GM18909 (cell line): ENCODE results near the gene COQ10A.

Experiments used
- ATAC-seq: cut with Tn5 transposase; IDR thresholded peaks from one replicate; pipeline ENCODE4 v1.9.1; 2021; ENCODE audit warnings: mild to moderate bottlenecking; ENCODE audit not compliant: unreplicated experiment, poor library complexity

The COQ10A gene

DNA sequence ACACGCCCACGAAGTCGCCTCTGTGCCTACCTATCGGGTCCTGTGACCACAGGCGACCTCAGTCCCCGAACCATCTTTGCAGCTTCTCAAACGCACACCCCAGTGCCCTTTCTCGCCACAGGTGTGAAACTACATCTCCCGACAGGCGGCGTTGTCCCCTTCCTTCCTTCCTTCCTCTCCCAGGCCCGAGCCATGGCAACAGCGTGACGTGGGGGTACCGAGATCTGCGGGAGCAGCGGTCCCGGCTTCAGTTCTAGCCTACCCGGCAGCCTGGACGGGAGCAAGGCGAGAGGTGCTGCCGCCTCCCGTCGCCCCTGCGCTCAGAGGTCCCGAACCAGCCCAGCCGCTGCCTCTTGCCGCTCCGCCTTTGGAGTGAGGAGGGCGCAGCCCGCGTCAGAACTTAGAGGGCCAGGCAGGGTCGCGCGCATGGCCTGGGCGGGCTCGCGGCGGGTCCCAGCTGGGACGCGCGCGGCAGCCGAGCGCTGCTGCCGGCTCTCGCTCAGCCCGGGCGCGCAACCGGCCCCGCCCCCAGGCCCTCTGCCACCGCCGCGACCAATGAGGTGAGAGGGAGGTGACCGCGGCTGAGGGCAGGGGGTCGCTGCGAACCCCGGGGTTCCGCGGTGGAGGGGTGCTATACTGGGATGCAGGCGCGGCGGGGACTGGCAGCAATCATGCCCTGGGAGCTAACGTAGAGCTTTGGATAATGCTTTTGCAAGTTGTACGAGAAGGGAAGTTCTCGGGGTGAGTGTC is at the start of gene COQ10A:
TSS of gene COQ10A (plus strand) at position 250 of the 750 bp plus-strand sequence. CDS start at position 427, 177 bp downstream.
- ATAC-seq, result peak; percentile 88

DNA sequence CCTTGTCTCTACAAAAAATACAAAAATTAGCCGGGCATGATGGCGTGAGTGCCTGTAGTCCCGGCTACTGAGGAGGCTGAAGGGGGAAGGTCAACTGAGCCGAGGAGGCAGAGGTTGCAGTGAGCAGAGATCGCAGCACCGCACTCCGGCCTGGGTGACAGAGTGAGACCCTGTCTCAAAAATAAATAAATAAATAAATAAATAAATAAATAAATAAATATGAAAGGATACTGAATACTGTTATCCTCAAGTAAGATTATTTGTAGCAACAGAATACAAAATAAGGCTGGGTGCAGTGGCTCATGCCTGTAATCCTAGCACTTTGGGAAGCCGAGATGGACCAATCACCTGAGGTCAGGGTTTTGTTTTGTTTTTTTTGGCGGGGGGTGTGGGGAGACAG is 46.9 kb upstream of the COQ10A start:
- ATAC-seq, result no peak

DNA sequence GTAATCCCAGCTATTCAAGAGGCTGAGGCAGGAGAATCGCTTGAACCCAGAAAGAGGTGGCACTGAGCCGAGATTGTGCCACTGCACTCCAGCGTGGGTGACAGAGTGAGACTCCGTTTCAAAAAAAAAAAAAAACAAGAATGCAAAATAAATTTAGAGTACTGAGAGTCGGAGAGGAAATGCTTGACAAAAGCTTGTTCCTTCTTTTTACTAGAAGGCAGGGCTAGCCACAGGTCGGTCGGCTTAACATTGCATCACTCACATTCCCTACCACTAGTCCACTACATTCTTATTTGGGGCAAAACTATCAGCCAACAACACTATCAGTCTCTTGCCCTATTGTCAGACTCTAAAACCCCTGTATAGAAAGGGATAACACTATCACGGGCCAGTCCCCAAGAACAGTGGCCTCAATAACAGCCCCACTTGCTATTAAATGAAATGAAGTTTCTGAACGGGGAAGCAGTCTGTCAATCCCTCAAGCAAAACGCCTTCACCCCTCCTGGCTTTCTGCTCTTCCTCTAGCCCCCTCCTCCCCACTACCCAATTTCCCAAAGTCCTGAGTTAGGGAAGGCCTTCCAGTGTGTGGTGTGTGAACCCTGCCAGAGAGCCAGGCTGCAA is 46.0 kb upstream of the COQ10A start:
- no peak for ATAC-seq

DNA sequence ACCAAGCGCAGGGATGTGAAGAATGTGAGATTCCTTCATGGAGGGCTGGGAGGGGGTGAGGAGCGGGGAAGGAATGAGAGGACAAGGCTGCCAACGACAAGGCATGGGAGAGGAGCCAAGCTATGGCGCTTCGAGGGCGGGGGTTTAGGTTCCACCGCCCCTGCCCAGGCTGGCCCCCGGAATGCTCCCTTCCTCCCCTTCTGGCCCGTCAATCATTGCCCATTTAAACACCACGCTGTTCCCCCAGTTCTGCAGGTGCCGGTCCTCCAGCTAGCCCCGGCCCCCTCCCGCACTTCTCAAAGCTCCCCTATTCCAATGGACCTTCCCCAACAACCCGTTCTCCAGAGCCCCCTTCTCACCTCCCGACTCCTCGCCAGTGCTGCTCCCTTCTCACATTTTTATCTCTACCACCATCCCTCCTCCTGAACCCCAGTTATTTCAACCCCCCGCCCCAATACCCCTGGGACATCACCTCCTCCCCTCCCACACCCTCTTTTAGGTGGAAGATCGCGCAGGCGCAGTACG is 45.4 kb upstream of the COQ10A start:
- ATAC-seq, result peak; percentile 28

DNA sequence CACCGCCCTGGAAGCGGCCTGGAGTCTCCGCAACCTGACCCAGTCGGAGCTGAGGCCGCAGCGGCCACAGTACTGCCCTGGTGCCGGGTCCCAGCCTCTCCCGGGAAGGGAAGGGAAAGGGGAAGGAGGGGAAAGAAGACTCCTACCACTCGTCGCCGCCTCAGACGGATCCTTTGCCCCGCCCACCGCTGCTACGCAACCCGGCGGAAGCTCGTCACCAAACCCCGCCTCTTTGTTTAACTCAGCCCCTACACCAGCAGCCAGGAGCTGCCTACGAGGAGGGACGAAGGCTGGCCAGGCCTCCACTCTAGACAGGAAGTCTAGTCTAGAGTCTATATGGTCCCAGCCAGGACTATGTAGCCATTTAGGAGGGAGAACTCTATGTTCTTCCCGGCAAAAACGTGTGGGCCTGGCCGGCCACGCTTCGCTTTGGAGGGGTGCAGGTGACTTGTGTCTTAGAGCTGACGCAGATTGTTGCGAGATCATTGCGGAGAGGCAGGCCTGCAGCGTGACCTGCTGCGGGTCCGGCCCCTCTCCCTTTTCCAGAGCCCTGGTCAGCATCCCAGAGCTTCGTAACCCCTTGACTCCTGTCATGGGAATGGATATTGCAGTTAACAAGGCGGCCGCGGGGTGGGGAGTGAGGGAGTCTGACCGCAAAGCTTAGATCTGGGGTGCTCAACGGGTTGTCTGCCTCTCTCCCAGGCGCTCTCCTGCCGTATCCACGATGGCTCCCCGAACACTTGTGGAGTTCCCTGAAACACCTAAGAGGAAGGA is 44.8 kb upstream of the COQ10A start, which contains the start of gene RNF41:
TSS of gene RNF41 (minus strand) at position 166 of the 774 bp plus-strand sequence. CDS start 7,875 bp downstream, outside the sequence.
- ATAC-seq, result peak; percentile 82

DNA sequence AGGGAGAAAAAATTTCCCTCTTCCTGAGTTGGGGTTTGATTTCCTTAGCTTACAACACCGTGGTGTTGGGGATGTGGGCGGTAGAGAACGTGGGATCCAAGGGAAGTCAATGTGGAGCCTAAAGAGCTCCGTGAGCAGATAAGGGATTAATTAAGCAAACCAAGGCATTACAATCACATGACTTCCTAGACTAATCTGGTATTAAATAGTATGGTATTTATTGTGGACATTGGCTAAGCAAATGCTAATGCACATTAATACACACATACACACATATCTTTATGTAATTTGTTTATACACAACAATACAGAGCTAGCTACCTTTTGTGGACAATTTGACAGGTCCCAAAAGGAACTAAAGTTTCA is 44.2 kb upstream of the COQ10A start:
- ATAC-seq, result no peak

DNA sequence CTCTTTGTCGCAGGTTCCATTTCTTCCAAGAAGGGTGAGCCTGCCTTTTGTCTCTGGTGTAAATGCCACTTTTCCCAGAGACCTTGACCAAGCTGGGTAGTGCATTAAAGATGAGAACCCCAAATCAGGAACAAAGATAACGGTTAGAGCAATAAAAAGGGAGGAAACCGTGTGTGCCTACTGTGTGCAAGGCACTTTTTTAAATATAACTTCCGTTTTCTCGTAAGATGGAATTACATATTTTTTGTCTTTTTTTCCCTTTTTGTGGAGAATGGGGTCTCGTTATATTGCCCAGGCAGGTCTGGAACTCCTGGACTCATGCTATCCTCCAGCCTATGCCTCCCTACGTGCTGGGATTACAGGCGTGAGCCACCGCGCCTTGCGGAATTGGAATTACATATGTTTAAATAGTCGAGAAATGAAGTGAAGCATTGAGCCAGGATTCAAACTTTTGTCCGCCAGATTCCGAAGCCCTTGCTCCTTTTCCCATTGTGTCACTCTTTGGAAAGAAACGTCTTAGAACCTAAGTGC is 43.1 kb upstream of the COQ10A start:
- ATAC-seq, result no peak

DNA sequence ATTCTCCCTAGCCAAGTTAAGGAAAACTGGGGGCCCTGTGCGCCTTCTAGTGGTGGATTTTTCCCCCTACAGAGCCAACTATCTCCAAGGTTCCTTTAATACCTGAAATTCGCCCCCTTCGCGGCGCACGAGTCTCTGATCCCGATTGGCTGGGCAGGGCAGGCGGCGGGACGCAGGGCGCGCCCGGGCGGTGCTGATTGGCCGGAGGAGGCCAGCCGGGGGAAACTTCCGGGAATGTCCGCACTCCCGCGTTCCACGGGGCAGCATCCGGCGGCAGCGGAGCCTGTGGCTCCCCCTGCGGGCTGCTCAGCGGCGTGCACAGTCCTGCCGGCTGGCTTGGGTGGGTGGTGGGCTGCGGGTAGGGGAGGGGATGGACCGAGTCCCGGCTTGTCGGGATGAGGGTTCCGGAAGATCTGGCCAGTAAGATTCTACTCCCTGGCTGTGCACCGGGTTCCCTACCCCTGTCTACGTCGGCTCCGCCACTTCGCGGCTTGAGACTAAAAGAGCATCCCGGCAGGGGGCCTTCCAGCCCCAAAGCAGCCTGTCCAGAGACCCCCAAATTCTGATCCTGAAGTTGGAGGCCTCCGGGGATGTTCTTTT is 42.5 kb upstream of the COQ10A start, which contains the start of gene NABP2:
TSS of gene NABP2 (plus strand) at position 241 of the 600 bp plus-strand sequence. CDS start 515 bp downstream, outside the sequence.
- ATAC-seq, result peak; percentile 79

DNA sequence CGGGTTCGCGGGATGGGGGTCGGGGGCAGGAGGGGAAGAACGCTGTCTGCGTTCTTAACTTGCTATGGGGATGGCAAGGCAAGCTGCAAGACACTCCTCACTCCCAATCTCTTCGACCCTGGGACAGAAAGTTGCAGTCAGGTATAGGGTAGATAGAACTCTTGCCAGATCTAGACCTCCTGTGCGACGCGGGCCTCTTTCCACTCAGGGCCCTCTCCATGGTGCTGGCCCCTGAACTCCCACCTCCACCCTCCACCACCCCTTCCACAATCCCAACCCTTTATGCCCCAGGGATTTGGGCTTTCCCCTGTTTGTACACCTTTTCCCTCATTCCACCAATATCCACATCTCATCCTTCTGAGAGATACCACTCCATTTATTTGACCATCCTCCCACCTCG is 41.8 kb upstream of the COQ10A start:
- no peak for ATAC-seq

DNA sequence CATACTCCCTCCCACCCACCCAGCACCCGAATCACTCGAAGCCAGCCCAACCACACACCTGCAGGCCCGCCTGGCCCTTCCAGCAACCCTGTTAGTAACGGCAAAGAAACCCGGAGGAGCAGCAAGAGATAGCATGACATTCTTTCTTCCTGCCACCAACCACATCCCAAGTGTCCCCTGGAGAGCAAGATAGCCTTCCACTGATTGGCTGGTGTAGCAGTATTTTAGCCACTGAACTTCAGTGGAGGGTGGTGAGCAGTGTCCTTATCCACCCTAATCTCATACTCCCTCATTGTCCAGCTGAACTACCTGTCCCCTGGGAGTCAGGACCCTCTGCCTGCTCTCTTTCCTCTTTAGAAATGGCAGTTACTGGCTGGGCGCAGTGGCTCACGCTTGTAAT is 37.7 kb upstream of the COQ10A start:
- ATAC-seq, result no peak

DNA sequence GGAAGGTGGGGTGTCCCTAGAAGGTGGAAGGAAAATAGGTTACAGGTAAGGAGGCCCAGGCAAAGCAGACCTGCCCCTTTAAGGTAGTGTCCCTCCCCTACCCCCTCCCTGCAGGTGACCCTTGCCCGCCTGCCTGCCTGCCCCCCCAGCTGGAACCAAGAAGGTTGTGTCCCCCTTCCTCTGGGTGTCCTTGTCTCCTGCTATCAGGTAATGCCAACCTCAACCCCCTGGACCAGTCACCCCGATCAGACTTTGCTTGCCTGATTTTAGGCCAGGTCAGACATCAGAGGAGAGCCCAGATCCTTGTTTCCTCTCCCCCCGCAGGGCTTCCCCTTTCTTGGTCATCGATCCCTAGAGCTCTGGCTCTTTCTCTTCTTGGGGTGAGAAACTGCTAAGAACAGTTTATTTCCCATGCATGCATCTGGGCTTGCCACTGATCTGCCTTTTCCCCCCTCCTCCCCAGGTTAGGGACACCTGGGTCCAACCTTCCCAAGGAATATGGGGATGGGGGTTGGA is 36.8 kb upstream of the COQ10A start, which contains the start of gene SLC39A5:
TSS of gene SLC39A5 (plus strand) at position 136 of the 516 bp plus-strand sequence. CDS start 1,224 bp downstream, outside the sequence.
- no peak for ATAC-seq

DNA sequence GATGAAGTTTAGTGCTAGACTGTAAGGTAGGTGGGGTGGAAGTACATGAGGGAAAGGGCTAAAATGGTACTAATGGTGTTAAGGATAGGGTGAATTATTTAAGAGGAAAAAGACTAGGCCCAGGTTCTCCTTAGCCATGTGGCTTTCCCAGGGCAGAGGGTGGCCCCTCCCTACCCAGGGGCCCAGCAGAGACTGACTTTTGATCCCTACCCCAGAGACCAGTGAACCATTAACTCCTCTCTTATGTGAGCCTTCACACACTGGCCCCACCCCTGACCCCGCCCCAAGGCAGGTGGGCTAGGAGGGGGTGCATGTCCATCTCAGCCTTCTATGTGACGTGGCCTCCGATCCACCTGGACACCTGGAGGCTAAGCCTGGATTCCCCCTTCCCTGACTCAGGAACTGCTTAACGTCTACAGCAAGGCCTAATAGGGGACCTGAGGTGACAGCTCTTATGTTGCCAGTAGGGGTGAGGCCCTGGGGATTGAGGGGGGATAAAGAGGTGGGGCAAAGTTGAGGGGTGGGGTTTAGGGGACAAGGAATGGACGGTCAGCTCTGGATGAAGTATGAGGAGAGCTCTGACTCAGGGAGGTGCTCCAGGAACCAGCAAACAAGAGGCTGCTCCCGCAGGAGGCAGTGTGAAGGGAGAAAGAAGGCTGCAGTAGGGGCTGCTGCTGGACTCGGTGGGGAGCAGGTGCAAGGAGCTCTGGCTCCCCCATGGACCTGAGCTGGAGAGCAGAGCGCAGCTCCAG is 36.1 kb upstream of the COQ10A start:
- no peak for ATAC-seq

DNA sequence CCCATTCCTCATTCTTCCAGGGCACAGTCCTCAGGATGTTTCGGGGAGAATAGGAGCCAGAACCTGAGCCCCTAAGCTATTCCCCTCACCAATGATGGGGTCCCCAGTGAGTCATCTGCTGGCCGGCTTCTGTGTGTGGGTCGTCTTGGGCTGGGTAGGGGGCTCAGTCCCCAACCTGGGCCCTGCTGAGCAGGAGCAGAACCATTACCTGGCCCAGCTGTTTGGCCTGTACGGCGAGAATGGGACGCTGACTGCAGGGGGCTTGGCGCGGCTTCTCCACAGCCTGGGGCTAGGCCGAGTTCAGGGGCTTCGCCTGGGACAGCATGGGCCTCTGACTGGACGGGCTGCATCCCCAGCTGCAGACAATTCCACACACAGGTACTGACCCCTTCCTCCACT is 35.6 kb upstream of the COQ10A start:
- ATAC-seq, result no peak

DNA sequence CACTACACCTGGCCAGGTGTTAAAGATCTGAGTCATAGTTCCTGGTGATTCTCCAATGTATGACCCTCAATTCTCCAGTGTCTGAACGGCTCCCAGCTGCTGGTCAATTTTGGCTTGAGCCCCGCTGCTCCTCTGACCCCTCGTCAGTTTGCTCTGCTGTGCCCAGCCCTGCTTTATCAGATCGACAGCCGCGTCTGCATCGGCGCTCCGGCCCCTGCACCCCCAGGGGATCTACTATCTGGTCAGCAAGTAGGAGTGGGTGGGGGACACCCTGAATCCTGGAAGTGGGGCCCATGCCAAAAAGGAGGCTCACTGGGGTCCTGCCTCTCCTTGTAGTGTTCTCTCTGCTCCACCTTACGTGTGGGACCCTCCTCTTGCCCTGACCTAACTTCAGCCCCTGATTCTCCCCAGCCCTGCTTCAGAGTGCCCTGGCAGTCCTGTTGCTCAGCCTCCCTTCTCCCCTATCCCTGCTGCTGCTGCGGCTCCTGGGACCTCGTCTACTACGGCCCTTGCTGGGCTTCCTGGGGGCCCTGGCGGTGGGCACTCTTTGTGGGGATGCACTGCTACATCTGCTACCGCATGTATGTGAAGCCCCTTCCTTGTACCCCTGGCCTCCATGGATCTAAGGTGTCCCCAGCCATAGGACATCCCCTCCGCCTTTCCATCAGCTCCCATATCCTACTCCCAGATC is 31.9 kb upstream of the COQ10A start:
- ATAC-seq, result no peak

DNA sequence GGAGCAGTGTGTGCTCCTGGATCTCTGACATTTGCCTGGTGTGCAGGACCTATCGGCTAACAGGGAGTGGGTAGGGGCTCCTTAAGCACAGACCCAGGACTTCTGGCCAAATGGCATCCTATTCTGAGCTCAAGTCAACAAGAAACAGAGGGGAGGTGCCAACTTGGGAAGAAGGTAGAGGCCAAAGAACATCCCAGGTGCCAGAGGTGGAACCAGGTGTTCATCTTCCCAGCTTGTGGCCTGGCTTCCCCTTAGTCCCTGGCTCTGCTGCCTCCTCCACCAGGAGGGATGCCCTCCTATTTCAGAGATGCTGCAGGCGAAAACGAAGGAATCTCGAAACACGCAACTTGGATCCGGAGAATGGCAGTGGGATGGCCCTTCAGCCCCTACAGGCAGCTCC is 30.7 kb upstream of the COQ10A start:
- ATAC-seq, result no peak

DNA sequence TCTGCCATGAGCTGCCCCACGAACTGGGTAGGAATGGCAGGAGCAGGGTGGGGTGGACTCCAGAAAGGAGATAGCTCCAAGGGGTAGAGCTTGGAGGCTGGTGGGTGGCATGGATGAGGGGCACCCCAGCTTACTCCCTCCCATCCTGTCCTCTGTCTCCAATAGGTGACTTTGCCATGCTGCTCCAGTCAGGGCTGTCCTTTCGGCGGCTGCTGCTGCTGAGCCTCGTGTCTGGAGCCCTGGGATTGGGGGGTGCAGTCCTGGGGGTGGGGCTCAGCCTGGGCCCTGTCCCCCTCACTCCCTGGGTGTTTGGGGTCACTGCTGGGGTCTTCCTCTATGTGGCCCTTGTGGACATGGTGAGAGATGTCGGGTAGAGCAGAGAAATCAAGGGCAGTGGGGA is 29.8 kb upstream of the COQ10A start:
- no peak for ATAC-seq

DNA sequence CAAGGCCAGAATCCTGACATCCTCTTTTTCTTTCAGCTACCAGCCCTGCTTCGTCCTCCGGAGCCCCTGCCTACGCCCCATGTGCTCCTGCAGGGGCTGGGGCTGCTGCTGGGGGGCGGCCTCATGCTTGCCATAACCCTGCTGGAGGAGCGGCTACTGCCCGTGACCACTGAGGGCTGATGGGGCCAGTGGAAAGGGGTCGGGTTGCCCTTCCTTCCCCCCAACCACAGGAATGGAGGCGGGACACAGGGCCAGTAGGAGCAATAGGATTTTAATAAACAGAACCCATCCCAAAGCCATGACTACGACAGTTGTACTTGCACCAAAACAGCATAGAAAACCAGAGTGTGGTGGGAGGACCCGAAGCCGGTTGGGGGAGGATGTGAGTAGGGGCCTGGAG is 29.2 kb upstream of the COQ10A start:
- ATAC-seq, result no peak

DNA sequence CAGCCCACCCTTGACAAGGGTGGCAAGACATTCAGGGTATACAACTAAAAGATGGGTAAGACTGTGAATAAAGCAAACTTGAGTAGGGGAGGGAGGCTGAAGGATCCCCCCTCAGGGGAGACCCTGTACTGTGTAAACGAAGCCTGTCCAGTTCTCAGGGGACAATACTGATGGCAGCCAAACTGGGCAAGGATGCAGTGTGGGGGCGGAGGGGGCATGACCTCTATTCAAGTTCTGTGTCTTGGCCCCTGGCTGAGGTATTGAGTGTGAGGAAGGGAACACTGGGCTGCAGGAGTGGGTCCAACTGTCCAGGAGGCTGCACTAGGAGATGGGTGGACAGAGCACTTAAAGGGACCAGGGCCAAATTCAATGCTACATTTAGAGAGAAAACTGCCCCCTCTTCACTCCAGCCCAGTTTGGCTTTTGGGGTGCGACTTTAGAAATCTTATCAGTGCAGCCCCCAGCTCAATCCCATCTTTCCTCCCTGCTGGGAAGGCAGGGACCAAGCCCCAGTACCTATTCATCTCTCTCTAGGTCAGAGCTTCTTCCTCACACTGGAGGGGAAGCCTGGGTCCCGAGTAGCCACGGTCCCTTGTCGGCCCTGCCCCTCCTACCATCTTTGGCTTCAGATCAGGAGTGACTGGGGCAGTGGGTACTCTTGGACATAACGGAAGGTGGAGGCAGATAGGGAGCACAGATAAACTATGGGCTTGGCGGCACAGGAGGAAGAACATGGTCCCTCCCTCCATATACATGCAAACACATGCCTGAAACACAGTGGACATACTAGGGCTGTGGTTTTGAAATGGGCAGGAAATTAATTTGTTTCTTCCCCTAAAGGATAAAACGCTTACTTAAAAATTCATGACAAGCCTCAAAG is 25.1 kb upstream of the COQ10A start:
- no peak for ATAC-seq
